Activated CD4-positive, alpha-beta T cell treated with anti-CD3 and anti-CD28 coated beads, Interleukin-10, Interleukin-2, amounts not matched to agents 100 ng/mL and 50 ng/mL, durations not matched to agents 16 hours and 8 hours (primary cell): ENCODE data around the gene RPSA.
A peak's percentile ranks its signal among the peaks of the same experiment; 100 is the strongest.
"Not testable (repeated sequence)": the region's sequence is repeated elsewhere in the genome, so short reads cannot be mapped to it uniquely, and the experiment has no call there.

Source experiments
- DNase-seq: peaks from one replicate; pipeline ENCODE4 v3.0.0-alpha.2; 2020

The RPSA gene

DNA sequence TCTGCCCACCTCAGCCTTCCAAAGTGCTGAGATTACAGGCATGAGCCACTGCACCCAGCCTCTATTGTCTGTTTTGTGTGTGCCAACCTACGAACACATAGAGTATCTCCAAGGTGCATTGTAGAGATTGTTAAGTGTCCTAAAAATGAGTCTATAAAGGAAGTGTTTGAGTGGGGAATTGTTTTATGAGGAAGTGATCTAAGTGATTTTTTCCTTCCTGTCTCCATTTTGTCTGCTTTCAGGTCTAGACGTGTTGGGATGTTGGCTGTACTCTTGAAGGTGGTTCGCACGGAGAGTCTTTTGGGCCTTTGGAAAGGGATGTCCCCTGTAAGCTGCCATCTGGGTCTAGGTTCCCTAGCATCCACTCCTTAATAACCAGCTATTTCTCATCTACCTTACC is 16.3 kb upstream of the RPSA start:
- DNase-seq, result no peak

DNA sequence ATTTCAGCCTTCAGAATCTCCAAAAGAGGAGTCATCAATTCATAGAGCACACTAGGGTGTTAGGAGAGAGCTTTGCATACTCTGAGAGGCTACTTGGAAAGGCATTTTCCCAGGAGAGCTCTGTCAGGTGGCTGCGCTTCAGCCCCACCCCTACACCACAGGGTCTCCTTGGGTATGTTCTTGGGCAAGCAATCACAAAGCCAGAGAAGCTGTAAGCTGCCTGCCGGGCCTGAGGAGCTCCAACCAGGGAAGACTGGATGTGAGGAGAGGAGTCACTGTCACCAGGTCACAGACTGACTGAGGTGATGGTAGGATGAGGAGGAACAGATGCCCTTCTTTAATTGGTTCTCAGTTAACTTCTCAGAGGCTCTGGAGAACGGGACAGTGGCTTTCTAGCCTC is 9.8 kb upstream of the RPSA start:
- DNase-seq, result no peak

DNA sequence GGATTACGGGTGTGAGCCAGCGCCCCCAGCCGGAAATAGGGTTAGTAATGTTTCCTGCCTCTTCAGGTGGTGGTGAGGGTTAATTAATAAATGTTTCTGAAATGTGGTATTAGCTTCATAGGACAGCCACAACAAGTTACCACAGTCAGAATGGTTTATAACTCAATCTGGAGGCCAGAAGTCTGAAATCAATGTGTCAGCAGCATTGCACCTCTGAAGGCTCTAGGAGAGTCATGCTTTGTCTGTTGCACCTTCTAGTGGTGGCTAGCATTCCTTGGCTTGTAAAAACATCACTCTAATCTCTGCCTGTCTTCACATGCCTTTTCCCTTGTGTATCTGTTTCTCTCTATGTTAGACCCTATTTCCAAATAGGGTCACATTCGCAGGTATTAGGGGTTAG is 7.8 kb upstream of the RPSA start:
- no peak for DNase-seq

GRCh38 chr3:39401983-39402382 is 4.5 kb upstream of the RPSA start:
- no peak for DNase-seq

GRCh38 chr3:39404943-39405686 is 1.4 kb upstream of the RPSA start:
- no peak for DNase-seq

- DNase-seq, result no peak
Observed at GRCh38 chr3:39405687-39406367, 693 bp upstream of the RPSA start.

- DNase-seq, result no peak
Observed at GRCh38 chr3:39407259-39407629, 724 bp downstream of the RPSA start.

- DNase-seq, result no peak
Observed at GRCh38 chr3:39407773-39408492, 1.4 kb downstream of the RPSA start.

DNA sequence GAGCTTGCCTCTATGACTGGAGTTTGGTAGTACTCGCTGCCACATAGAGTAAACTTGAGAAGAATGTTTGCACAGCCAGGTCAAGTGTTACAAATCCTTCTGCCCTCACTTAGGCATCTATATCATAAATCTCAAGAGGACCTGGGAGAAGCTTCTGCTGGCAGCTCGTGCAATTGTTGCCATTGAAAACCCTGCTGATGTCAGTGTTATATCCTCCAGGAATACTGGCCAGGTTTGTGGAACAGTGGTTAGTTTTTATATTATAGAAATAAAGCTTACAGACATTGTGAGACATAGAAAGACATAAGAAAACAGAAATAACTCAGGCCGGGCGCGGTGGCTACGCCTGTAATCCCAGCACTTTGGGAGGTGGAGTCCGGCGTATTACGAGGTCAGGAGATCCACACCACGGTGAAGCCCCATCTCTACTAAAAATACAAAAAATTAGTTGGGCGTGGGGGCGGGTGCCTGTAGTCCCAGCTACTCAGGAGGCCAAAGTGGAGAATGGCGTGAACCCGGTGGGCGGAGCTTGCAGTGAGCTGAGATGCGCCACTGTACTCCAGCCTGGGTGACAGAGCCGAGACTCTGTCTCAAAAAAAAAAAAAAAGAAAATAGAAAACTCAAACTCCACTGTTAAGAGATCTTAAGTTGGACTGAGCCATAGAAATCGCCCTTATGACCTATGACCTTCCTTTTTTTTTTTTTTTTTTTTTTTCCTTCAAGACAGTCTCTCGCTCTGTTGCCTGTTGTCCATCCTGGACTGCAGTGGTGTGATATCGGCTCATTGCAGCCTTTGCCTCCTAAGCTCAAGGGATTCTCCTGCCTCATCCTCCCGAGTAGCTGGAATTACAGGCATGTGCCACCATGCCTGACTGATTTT is 2.2 kb downstream of the RPSA start:
- DNase-seq, result peak; percentile 84

- DNase-seq, result no peak
Observed at GRCh38 chr3:39409514-39410136, 3.1 kb downstream of the RPSA start.

GRCh38 chr3:39410893-39411292 is 4.4 kb downstream of the RPSA start:
- DNase-seq, result no peak

GRCh38 chr3:39412668-39413260 is 6.2 kb downstream of the RPSA start:
- no peak for DNase-seq

- no peak for DNase-seq
Observed at GRCh38 chr3:39413691-39414420, 7.3 kb downstream of the RPSA start.

GRCh38 chr3:39414421-39414907 is 7.9 kb downstream of the RPSA start:
- DNase-seq, result no peak

DNA sequence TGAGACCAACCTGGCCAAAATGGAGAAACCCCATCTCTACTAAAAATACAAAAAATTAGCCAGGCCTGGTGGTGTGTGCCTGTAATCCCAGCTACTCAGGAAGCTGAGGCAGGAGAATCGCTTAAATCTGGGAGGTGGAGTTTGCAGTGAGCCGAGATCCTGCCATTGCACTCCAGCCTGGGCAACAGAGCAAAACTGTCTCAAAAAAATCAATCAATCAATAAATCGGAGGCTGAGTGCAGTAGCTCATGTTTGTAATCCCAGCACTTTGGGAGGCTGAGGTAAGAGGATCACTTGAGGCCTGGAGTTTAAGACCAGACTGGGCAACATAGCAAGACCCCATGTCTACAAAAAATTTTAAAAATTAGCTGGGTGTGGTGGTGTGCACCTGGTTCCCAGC is 8.8 kb downstream of the RPSA start:
- peak; percentile 31 for DNase-seq

GRCh38 chr3:39415983-39416382 is 9.5 kb downstream of the RPSA start:
- peak; percentile 37 for DNase-seq

GRCh38 chr3:39416998-39417397 is 10.5 kb downstream of the RPSA start:
- not testable (repeated sequence) for DNase-seq

GRCh38 chr3:39418556-39419225 is 12.2 kb downstream of the RPSA start:
- not testable (repeated sequence) for DNase-seq

GRCh38 chr3:39419742-39420315 is 13.3 kb downstream of the RPSA start:
- no peak for DNase-seq

DNA sequence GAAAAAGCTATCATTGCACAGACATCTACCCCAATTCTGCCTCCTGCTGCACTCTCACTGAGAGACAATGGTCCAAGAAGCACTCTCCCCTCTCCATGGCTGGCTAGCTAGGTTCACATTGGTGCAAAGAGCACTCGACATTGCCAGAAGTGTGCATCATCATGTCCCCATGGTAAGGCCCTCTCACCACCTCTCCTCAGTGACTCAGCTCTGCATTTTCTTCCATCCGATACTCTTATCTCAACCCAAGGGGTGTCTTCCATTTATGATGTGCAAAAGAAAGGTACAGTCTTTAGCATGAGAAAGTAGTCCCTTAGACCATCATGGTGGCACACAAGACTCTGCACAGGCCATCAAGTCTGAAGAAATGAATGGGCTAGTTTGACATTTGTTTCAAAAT is 14.0 kb downstream of the RPSA start:
- DNase-seq, result no peak
